ENCODE results near the gene CDCA4.

CDCA4 gene

GRCh38 chr14:104981699-104982541 lies 39.0 kb downstream of the CDCA4 start:
- H3K4me3 ChIP-seq (ENCODE audit: low read depth, low read length) = no peak overlapping the region
- TF ChIP-seq CTCF (IDR thresholded peaks at IDR 0.05; ENCODE audit: low read depth, low read length, missing control alignments) = no peak
- DNase-seq (ENCODE audit: low read depth) = no peak

GRCh38 chr14:104980611-104981531 lies 40.0 kb downstream of the CDCA4 start:
- no peak for TF ChIP-seq CTCF (IDR thresholded peaks at IDR 0.05; ENCODE audit: low read depth, low read length, missing control alignments)
- H3K4me3 ChIP-seq (ENCODE audit: low read depth, low read length) = no peak overlapping the region
- DNase-seq (ENCODE audit: low read depth) = no peak

- no peak for TF ChIP-seq CTCF (IDR thresholded peaks at IDR 0.05; ENCODE audit: low read depth, low read length, missing control alignments)
- no peak for DNase-seq (ENCODE audit: low read depth)
- no peak overlapping the region for H3K4me3 ChIP-seq (ENCODE audit: low read depth, low read length)
These were observed 40.9 kb downstream of the CDCA4 start for GRCh38 chr14:104979758-104980610.

- no peak overlapping the region for H3K4me3 ChIP-seq (ENCODE audit: low read depth, low read length)
- TF ChIP-seq CTCF (IDR thresholded peaks at IDR 0.05; ENCODE audit: low read depth, low read length, missing control alignments) = no peak
- no peak for DNase-seq (ENCODE audit: low read depth)
These were observed 41.9 kb downstream of the CDCA4 start for GRCh38 chr14:104978746-104979691.

- DNase-seq (ENCODE audit: low read depth) = no peak
- TF ChIP-seq CTCF (IDR thresholded peaks at IDR 0.05; ENCODE audit: low read depth, low read length, missing control alignments) = no peak
- H3K4me3 ChIP-seq (ENCODE audit: low read depth, low read length) = no peak within 1 kb of the TSS; the same call in 1 of the 2 replicates
These were observed 42.9 kb downstream of the CDCA4 start, which contains the start of gene AHNAK2 for GRCh38 chr14:104977681-104978653. Gene AHNAK2, minus strand, starts transcription at chr14:104978374. Its CDS starts 137 bp downstream, at chr14:104978237.
